Thoracic aorta (tissue), 2 donors: Measurements from ENCODE around the gene ATP13A3. TPM values are rescaled to one million over a fixed set of nuclear protein-coding genes. Genes with fewer than 3 reads are reported as not detected.

Experiments
- ATAC-seq: fragments of 150-250 bp; one replicate; pipeline ENCODE4 v1.8.0; 2017; ENCODE audit warnings: low read depth; ENCODE audit not compliant: insufficient number of reproducible peaks, low FRiP score
- DNase-seq: peaks from one replicate; pipeline ENCODE4 v3.0.0-alpha.2; 2020; ENCODE audit warnings: low spot score
- H3K27ac ChIP-seq, 2 donors: fragments of 200-600 bp; sonication (generic); 1 replicate in 1 of 2; 2 replicates in 1 of 2; pipeline ENCODE4 v1.5.1; 2016; ENCODE audit warnings: mild to moderate bottlenecking in 2 of 2, moderate library complexity in 2 of 2
- H3K27me3 ChIP-seq: fragments of 200-600 bp; sonication (generic); replicated peaks from 2 replicates; pipeline ENCODE4 v1.6.0; 2016; ENCODE audit warnings: mild to moderate bottlenecking; ENCODE audit not compliant: insufficient read depth
- H3K36me3 ChIP-seq: fragments of 200-600 bp; sonication (generic); one replicate; pipeline ENCODE4 v1.5.1; 2016
- H3K4me1 ChIP-seq, 2 donors: fragments of 200-600 bp; sonication (generic); 1 replicate in 1 of 2; 2 replicates in 1 of 2; pipeline versions ENCODE4 v1.5.1 to v1.6.0; 2016; ENCODE audit warnings: low read depth in 2 of 2, mild to moderate bottlenecking in 1 of 2; ENCODE audit not compliant: control insufficient read depth in 1 of 2
- H3K4me3 ChIP-seq: fragments of 200-600 bp; sonication (generic); 2 replicates; pipeline ENCODE4 v1.5.1; 2016; ENCODE audit warnings: mild to moderate bottlenecking
- H3K9me3 ChIP-seq: fragments of 200-600 bp; sonication (generic); 2 replicates; pipeline ENCODE4 v1.5.1; 2016
- CTCF ChIP-seq: fragments of 200-600 bp; sonication (generic); IDR thresholded peaks from one replicate; pipeline ENCODE4 v1.5.1; 2019; ENCODE audit warnings: antibody characterized with exemption
- total RNA-seq, 2 donors: library from RNA; depleted of rRNA; stranded (reverse); fragments of >200 nt; gene quantifications; one replicate each; pipeline versions ENCODE4 v1.1.0 to v1.2.3, GENCODE V29; 2016

The ATP13A3 gene
- total RNA-seq, 2 donors from 2014 or later: 188 to 361 TPM

- DNase-seq (no peak), ATAC-seq (peak; percentile 80)
- Histone ChIP-seq H3K27ac (peak overlapping the region in 1 of 2 donors; percentile 17), H3K9me3 (no peaks in the 10 kb centered on the region), H3K36me3 (no peaks in the 10 kb centered on the region), H3K4me3 (no peak overlapping the region), H3K27me3 (no peaks in the 10 kb centered on the region), H3K4me1 (peaks cover 31 to 64% of the 10 kb centered on the region in 2 donors)
- TF ChIP-seq CTCF: peak; percentile 95
These were observed 14.4 kb downstream of the ATP13A3 start for GRCh38 chr3:194472290-194472920.

GRCh38 chr3:194471863-194472262, 14.9 kb downstream of the ATP13A3 start:
- no peaks in the 10 kb centered on the region for H3K36me3 ChIP-seq
- DNase-seq: no peak
- ATAC-seq: no peak
- peaks cover 27 to 64% of the 10 kb centered on the region in 2 donors for H3K4me1 ChIP-seq
- H3K4me3 ChIP-seq: no peak overlapping the region
- peak overlapping the region; percentile 17 to 28 for H3K27ac ChIP-seq
- H3K9me3 ChIP-seq: no peaks in the 10 kb centered on the region
- H3K27me3 ChIP-seq: no peaks in the 10 kb centered on the region
- no peak for TF ChIP-seq CTCF

- peaks cover 36 to 64% of the 10 kb centered on the region in 2 donors for H3K4me1 ChIP-seq
These were observed 16.2 kb downstream of the ATP13A3 start for GRCh38 chr3:194470615-194471014.

GRCh38 chr3:194469977-194470376, 16.8 kb downstream of the ATP13A3 start:
- peak overlapping the region; percentile 33 to 63 for H3K27ac ChIP-seq
- no peaks in the 10 kb centered on the region for H3K36me3 ChIP-seq
- H3K27me3 ChIP-seq: no peaks in the 10 kb centered on the region
- peaks cover 33 to 60% of the 10 kb centered on the region in 2 donors for H3K4me1 ChIP-seq
- no peaks in the 10 kb centered on the region for H3K9me3 ChIP-seq
- no peak for DNase-seq
- H3K4me3 ChIP-seq: no peak overlapping the region
- ATAC-seq: no peak
- no peak for TF ChIP-seq CTCF

More at GRCh38 chr3:194470615-194471014, 16.2 kb downstream of the ATP13A3 start:
- Histone ChIP-seq H3K9me3 (no peaks in the 10 kb centered on the region), H3K27me3 (no peaks in the 10 kb centered on the region), H3K4me3 (peak overlapping the region; percentile 10), H3K27ac (peak overlapping the region; percentile 33 to 63), H3K36me3 (no peaks in the 10 kb centered on the region)
- DNase-seq (no peak), ATAC-seq (no peak)
- no peak for TF ChIP-seq CTCF

- Histone ChIP-seq H3K36me3 (no peaks in the 10 kb centered on the region), H3K4me1 (peaks cover 33 to 51% of the 10 kb centered on the region in 2 donors), H3K4me3 (no peak overlapping the region), H3K9me3 (no peaks in the 10 kb centered on the region), H3K27me3 (no peaks in the 10 kb centered on the region), H3K27ac (no peak overlapping the region)
- no peak for TF ChIP-seq CTCF
- no peak for DNase-seq
- no peak for ATAC-seq
These were observed 18.7 kb downstream of the ATP13A3 start for GRCh38 chr3:194468086-194468485.
